SK-N-SH (cell line): ENCODE data around the gene SLC22A14. TPM values are rescaled to one million over a fixed set of nuclear protein-coding genes. Genes with fewer than 3 reads are reported as not detected.

Source experiments
- CTCF ChIA-PET: fragments of 300-600, 350-600 bp; formaldehyde crosslinking; extraction: SDS; loops from one replicate; lab custom pipeline; 2021; lab: Yijun Ruan, JAX
- POLR2A ChIA-PET: fragments of 350-600 bp; sonication (Branson Sonifier 250); formaldehyde crosslinking; extraction: SDS; loops from one replicate; lab custom pipeline; 2020; ENCODE audit warnings: antibody characterized with exemption, inconsistent platforms; lab: Yijun Ruan, JAX
- DNase-seq: peaks from one replicate; pipeline ENCODE4 v3.0.0; 2012
- H2AFZ ChIP-seq: fragments of 200-600 bp; sonication (generic); 2 replicates; pipeline ENCODE4 v1.8.1; 2016; ENCODE audit warnings: antibody characterized with exemption, mild to moderate bottlenecking, low read depth
- H3F3A ChIP-seq: fragments of 200-600 bp; sonication (generic); replicated peaks from 2 replicates; pipeline ENCODE3; 2016; ENCODE audit warnings: antibody characterized with exemption, mild to moderate bottlenecking; ENCODE audit not compliant: insufficient read depth
- H3K27ac ChIP-seq, 2 experiments: fragments of 200-500 bp in 1 of 2; fragments of 200-600 bp in 1 of 2; sonication (Bioruptor generic) in 1 of 2; sonication (generic), shearing (Covaris generic) in 1 of 2; 2 replicates each; pipeline versions ENCODE4 v1.5.1 to v1.6.1; 2014 to 2016; ENCODE audit warnings: low read depth in 2 of 2, inconsistent platforms in 1 of 2, low read length in 1 of 2, mild to moderate bottlenecking in 1 of 2, mixed read lengths in 1 of 2
- H3K27me3 ChIP-seq: fragments of 200-600 bp; sonication (generic), shearing (Covaris generic); 2 replicates; pipeline ENCODE4 v1.6.1; 2016; ENCODE audit warnings: mixed run types; ENCODE audit not compliant: insufficient read depth
- H3K36me3 ChIP-seq, 2 experiments: fragments of 200-500 bp in 1 of 2; fragments of 200-600 bp in 1 of 2; sonication (Bioruptor generic) in 1 of 2; sonication (generic) in 1 of 2; replicated peaks in 1 of 2; 2 replicates each; pipeline versions ENCODE3 to v1.5.1; 2014 to 2016; ENCODE audit warnings: low read length in 1 of 2, mild to moderate bottlenecking in 1 of 2; ENCODE audit not compliant: insufficient read depth in 2 of 2, control insufficient read depth in 1 of 2
- H3K4me1 ChIP-seq, 2 experiments: fragments of 200-500 bp in 1 of 2; fragments of 200-600 bp in 1 of 2; sonication (Bioruptor generic) in 1 of 2; sonication (generic), shearing (Covaris generic) in 1 of 2; 2 replicates each; pipeline versions ENCODE4 v1.5.1 to v1.6.1; 2014 to 2016; ENCODE audit warnings: low read depth in 1 of 2, low read length in 1 of 2, mixed run types in 1 of 2; ENCODE audit not compliant: insufficient read depth in 2 of 2, control insufficient read depth in 1 of 2
- H3K4me2 ChIP-seq: fragments of 200-600 bp; sonication (generic), shearing (Covaris generic); 2 replicates; pipeline ENCODE4 v1.6.1; 2017; ENCODE audit warnings: mixed run types
- H3K4me3 ChIP-seq, 2 experiments: fragments of 200-500 bp in 1 of 2; fragments of 200-600 bp in 1 of 2; sonication (Bioruptor generic) in 1 of 2; sonication (generic), shearing (Covaris generic) in 1 of 2; 2 replicates each; pipeline versions ENCODE4 v1.5.1 to v1.8.1; 2014 to 2016; ENCODE audit warnings: low read depth in 2 of 2, inconsistent platforms in 1 of 2, low read length in 1 of 2, mild to moderate bottlenecking in 1 of 2, mixed read lengths in 1 of 2, moderate library complexity in 1 of 2
- H3K79me2 ChIP-seq: fragments of 200-600 bp; sonication (generic); 2 replicates; pipeline ENCODE4 v1.8.1; 2017; ENCODE audit warnings: mild to moderate bottlenecking; ENCODE audit not compliant: insufficient read depth
- H3K9ac ChIP-seq: fragments of 200-600 bp; sonication (generic); 2 replicates; pipeline ENCODE4 v1.6.1; 2017; ENCODE audit warnings: mixed run types
- H3K9me2 ChIP-seq: fragments of 200-600 bp; sonication (generic); 2 replicates; pipeline ENCODE4 v1.6.1; 2017; ENCODE audit warnings: mixed run types
- H3K9me3 ChIP-seq: fragments of 200-600 bp; sonication (generic); 2 replicates; pipeline ENCODE4 v1.6.1; 2017; ENCODE audit warnings: mixed run types, mild to moderate bottlenecking, moderate library complexity
- H4K20me1 ChIP-seq: fragments of 200-600 bp; sonication (generic); 2 replicates; pipeline ENCODE4 v1.6.1; 2017; ENCODE audit warnings: mild to moderate bottlenecking, mixed run types; ENCODE audit not compliant: insufficient read depth
- EZH2phosphoT487 ChIP-seq: fragments of 200-600 bp; sonication (generic); IDR thresholded peaks from 2 replicates; pipeline ENCODE4 v1.6.1; 2017; ENCODE audit warnings: low read depth, mixed run types, mild to moderate bottlenecking, antibody characterized with exemption, moderate library complexity, borderline replicate concordance
- FOSL2 ChIP-seq: IDR thresholded peaks from 2 replicates; pipeline ENCODE4 v1.4.0; 2012; ENCODE audit warnings: low read depth, mild to moderate bottlenecking, moderate library complexity, borderline replicate concordance
- GABPA ChIP-seq: IDR thresholded peaks from 2 replicates; pipeline ENCODE4 v1.4.0; 2012; ENCODE audit warnings: low read depth, mild to moderate bottlenecking
- GATA2 ChIP-seq: sonication (generic); formaldehyde crosslinking; IDR thresholded peaks from 2 replicates; pipeline ENCODE4 v1.5.0; 2020; ENCODE audit warnings: mild to moderate bottlenecking, missing genetic modification reagents
- JUND ChIP-seq: IDR thresholded peaks from 2 replicates; pipeline ENCODE4 v1.4.0; 2012
- RAD21 ChIP-seq: IDR thresholded peaks from 2 replicates; pipeline ENCODE4 v1.6.1; 2012; ENCODE audit warnings: mild to moderate bottlenecking, low read length
- RCOR1 ChIP-seq: fragments of 150-350 bp; IDR thresholded peaks from 2 replicates; pipeline ENCODE4 v1.6.1; 2017; ENCODE audit warnings: antibody characterized with exemption, low read length
- RXRA ChIP-seq: IDR thresholded peaks from 2 replicates; pipeline ENCODE4 v1.4.0; 2012; ENCODE audit warnings: low read depth, mild to moderate bottlenecking, borderline replicate concordance
- SIN3A ChIP-seq: IDR thresholded peaks from 2 replicates; pipeline ENCODE4 v1.6.1; 2012; ENCODE audit warnings: low read depth, mild to moderate bottlenecking, low read length, moderate library complexity, borderline replicate concordance
- SMC3 ChIP-seq: IDR thresholded peaks from 2 replicates; pipeline ENCODE4 v1.6.1; 2012; ENCODE audit warnings: low read depth, low read length, improper control_type of control experiment
- TAF1 ChIP-seq: IDR thresholded peaks from 2 replicates; pipeline ENCODE4 v1.6.1; 2012; ENCODE audit warnings: low read depth, mild to moderate bottlenecking, low read length, moderate library complexity, borderline replicate concordance
- TEAD4 ChIP-seq: IDR thresholded peaks from 2 replicates; pipeline ENCODE4 v1.4.0; 2012; ENCODE audit warnings: mild to moderate bottlenecking, borderline replicate concordance; ENCODE audit not compliant: insufficient read depth
- WGBS: methylation state at CpG from one replicate; pipeline ENCODE4 v1.1.6; 2017; ENCODE audit warnings: low lambda C conversion rate; 5-methylcytosine and 5-hydroxymethylcytosine counted together
- polyA plus RNA-seq, 3 experiments: library from polyadenylated mRNA; depleted of rRNA; stranded (reverse); fragments of >200 nt; gene quantifications; 2 replicates each; pipeline ENCODE4 v1.2.3, GENCODE V29; 2012
- TF ChIP-seq, protein P1 (sequence below): IDR thresholded peaks from 2 replicates; pipeline ENCODE4 v1.6.1; 2012; ENCODE audit warnings: mild to moderate bottlenecking, low read depth, low read length, moderate library complexity
- TF ChIP-seq, protein P2 (sequence below): IDR thresholded peaks from 2 replicates; pipeline ENCODE4; 2012
- TF ChIP-seq, protein P3 (sequence below): IDR thresholded peaks from 2 replicates; pipeline ENCODE4 v1.4.0; 2012; ENCODE audit warnings: low read depth
- TF ChIP-seq, protein P4 (sequence below): fragments of 200-600 bp; sonication (generic); IDR thresholded peaks from 2 replicates; pipeline ENCODE4 v1.6.1; 2017; ENCODE audit warnings: antibody characterized with exemption, mild to moderate bottlenecking, moderate library complexity

The SLC22A14 gene
- polyA plus RNA-seq, 1 of the 3 experiments (the other 2 are of a cell fraction), result 0.16 TPM

DNA sequence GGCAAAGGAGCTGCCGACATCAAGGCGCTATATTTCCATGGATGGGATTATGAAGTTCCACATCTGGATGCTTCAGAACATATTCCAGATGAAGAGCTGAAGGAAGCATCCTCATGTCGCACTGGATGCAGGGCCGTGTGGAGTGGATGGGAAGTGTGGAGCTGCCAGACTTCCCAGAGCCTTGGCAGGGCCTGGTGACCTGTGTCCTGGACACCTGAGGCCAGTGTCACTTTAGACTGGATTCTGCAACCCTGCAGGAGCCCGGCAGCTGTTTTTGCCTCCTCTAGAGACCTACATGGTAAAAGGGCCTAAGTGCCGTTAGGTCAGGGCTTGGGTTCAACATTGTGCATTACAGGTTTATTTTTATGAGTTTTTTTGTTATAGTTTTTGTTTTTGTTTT, 53.2 kb downstream of the SLC22A14 start:
- H2AFZ ChIP-seq, result no peak overlapping the region
- TF ChIP-seq, protein P1, sequence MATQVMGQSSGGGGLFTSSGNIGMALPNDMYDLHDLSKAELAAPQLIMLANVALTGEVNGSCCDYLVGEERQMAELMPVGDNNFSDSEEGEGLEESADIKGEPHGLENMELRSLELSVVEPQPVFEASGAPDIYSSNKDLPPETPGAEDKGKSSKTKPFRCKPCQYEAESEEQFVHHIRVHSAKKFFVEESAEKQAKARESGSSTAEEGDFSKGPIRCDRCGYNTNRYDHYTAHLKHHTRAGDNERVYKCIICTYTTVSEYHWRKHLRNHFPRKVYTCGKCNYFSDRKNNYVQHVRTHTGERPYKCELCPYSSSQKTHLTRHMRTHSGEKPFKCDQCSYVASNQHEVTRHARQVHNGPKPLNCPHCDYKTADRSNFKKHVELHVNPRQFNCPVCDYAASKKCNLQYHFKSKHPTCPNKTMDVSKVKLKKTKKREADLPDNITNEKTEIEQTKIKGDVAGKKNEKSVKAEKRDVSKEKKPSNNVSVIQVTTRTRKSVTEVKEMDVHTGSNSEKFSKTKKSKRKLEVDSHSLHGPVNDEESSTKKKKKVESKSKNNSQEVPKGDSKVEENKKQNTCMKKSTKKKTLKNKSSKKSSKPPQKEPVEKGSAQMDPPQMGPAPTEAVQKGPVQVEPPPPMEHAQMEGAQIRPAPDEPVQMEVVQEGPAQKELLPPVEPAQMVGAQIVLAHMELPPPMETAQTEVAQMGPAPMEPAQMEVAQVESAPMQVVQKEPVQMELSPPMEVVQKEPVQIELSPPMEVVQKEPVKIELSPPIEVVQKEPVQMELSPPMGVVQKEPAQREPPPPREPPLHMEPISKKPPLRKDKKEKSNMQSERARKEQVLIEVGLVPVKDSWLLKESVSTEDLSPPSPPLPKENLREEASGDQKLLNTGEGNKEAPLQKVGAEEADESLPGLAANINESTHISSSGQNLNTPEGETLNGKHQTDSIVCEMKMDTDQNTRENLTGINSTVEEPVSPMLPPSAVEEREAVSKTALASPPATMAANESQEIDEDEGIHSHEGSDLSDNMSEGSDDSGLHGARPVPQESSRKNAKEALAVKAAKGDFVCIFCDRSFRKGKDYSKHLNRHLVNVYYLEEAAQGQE, result no peak
- TF ChIP-seq FOSL2 (no peak), RCOR1 (no peak), TEAD4 (no peak), RAD21 (no peak), RXRA (no peak), GATA2 (CRISPR knock-in tag) (no peak)
- TF ChIP-seq, protein P2, sequence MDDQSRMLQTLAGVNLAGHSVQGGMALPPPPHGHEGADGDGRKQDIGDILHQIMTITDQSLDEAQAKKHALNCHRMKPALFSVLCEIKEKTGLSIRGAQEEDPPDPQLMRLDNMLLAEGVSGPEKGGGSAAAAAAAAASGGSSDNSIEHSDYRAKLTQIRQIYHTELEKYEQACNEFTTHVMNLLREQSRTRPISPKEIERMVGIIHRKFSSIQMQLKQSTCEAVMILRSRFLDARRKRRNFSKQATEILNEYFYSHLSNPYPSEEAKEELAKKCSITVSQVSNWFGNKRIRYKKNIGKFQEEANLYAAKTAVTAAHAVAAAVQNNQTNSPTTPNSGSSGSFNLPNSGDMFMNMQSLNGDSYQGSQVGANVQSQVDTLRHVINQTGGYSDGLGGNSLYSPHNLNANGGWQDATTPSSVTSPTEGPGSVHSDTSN, result no peak
- POLR2A ChIA-PET, result no interaction called here
- DNase-seq, result no peak
- no peaks in the 10 kb centered on the region for H3K9me3 ChIP-seq
- 80% methylated on average over 6 of the region's 6 CpGs for WGBS
- no peaks in the 10 kb centered on the region for H4K20me1 ChIP-seq
- no peaks in the 10 kb centered on the region for H3K36me3 ChIP-seq
- no peaks in the 10 kb centered on the region for H3K79me2 ChIP-seq
- no peaks in the 10 kb centered on the region for H3F3A ChIP-seq
- no peaks in the 10 kb centered on the region for H3K9me2 ChIP-seq
- no peak overlapping the region for H3K4me3 ChIP-seq
- no peak overlapping the region for H3K4me2 ChIP-seq
- no peak overlapping the region for H3K27ac ChIP-seq
- no peak overlapping the region for H3K9ac ChIP-seq
- H3K4me1 ChIP-seq, result no peaks in the 10 kb centered on the region
- CTCF ChIA-PET, result interaction anchor here (0.8 to 4.4 kb wide), 3 partner anchors 11 to 20 kb away, joined by 3 to 27 read pairs (median 3); partner anchors contain the start of gene XYLB
- H3K27me3 ChIP-seq, result no peaks in the 10 kb centered on the region; the same call in 1 of the 2 replicates

DNA sequence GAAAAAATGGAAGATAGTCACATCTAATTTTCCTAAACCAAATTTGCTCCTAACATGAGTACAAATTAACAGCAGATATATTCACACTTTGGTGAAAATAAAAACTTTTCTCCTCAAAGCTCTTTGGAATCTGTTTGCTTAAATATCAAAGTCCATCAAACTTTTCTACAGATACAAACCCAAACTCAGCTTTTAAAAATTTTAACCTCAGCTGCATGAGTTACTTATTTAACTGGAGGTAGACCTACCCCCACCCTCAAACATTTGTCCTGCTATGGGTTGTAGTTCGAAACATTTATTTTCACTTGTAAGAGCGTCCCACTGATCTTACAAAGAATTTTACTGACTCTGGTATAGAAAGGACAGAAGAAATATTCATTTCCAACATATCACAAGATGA, 55.6 kb downstream of the SLC22A14 start:
- Histone ChIP-seq H3K9ac (no peak overlapping the region), H3K36me3 (no peaks in the 10 kb centered on the region), H2AFZ (no peak overlapping the region), H3K4me3 (no peak overlapping the region), H3K27ac (no peak overlapping the region), H3K79me2 (no peaks in the 10 kb centered on the region), H3K4me1 (no peaks in the 10 kb centered on the region), H4K20me1 (no peaks in the 10 kb centered on the region), H3K4me2 (no peak overlapping the region), H3K9me3 (no peaks in the 10 kb centered on the region), H3K27me3 (no peaks in the 10 kb centered on the region; the same call in 1 of the 2 replicates), H3K9me2 (no peaks in the 10 kb centered on the region), H3F3A (no peaks in the 10 kb centered on the region)
- ChIA-PET POLR2A (no interaction called here), CTCF (interaction anchor here (1.5 to 2.4 kb wide), 2 partner anchors 9 to 24 kb away, joined by 3 to 15 read pairs; partner anchors contain the start of gene XYLB)
- WGBS, result 47% methylated on average over 2 of the region's 2 CpGs
- DNase-seq, result no peak
- no peak for TF ChIP-seq SMC3
- no peak for TF ChIP-seq JUND
- TF ChIP-seq RXRA, result no peak
- TF ChIP-seq GATA2 (CRISPR knock-in tag), result no peak
- TF ChIP-seq, protein P1, result no peak
- no peak for TF ChIP-seq TAF1
- no peak for TF ChIP-seq GABPA
- TF ChIP-seq, protein P3, sequence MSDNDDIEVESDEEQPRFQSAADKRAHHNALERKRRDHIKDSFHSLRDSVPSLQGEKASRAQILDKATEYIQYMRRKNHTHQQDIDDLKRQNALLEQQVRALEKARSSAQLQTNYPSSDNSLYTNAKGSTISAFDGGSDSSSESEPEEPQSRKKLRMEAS, result no peak
- TF ChIP-seq EZH2phosphoT487, result no peak
- no peak for TF ChIP-seq SIN3A
- TF ChIP-seq, protein P4, sequence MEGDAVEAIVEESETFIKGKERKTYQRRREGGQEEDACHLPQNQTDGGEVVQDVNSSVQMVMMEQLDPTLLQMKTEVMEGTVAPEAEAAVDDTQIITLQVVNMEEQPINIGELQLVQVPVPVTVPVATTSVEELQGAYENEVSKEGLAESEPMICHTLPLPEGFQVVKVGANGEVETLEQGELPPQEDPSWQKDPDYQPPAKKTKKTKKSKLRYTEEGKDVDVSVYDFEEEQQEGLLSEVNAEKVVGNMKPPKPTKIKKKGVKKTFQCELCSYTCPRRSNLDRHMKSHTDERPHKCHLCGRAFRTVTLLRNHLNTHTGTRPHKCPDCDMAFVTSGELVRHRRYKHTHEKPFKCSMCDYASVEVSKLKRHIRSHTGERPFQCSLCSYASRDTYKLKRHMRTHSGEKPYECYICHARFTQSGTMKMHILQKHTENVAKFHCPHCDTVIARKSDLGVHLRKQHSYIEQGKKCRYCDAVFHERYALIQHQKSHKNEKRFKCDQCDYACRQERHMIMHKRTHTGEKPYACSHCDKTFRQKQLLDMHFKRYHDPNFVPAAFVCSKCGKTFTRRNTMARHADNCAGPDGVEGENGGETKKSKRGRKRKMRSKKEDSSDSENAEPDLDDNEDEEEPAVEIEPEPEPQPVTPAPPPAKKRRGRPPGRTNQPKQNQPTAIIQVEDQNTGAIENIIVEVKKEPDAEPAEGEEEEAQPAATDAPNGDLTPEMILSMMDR, result no peak
